ENCODE data around the gene PXT1.

DNA sequence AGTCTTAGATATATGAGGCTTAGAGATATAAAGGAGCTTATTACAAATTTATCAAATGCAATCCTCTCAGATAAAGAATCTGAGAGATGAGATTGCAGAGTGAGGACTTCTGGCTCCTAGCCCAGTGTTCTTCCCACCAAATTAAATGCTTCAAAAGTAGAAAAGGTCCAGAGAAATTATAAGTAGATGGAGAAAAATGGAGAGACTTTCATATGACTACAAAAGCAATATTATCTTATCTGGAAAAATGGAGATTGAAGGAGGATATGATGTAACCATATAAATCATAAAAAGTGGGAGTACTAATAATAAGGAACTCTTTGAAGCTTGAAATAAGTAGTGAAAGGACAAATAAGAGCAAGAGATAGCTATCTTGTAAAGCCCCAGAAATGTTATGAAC is 3.0 kb upstream of the PXT1 start:
- no peak for TF ChIP-seq POLR2A (IDR thresholded peaks at IDR 0.05)
- TF ChIP-seq, protein P1, sequence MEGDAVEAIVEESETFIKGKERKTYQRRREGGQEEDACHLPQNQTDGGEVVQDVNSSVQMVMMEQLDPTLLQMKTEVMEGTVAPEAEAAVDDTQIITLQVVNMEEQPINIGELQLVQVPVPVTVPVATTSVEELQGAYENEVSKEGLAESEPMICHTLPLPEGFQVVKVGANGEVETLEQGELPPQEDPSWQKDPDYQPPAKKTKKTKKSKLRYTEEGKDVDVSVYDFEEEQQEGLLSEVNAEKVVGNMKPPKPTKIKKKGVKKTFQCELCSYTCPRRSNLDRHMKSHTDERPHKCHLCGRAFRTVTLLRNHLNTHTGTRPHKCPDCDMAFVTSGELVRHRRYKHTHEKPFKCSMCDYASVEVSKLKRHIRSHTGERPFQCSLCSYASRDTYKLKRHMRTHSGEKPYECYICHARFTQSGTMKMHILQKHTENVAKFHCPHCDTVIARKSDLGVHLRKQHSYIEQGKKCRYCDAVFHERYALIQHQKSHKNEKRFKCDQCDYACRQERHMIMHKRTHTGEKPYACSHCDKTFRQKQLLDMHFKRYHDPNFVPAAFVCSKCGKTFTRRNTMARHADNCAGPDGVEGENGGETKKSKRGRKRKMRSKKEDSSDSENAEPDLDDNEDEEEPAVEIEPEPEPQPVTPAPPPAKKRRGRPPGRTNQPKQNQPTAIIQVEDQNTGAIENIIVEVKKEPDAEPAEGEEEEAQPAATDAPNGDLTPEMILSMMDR (IDR thresholded peaks at IDR 0.05) = no peak

All from lower leg skin (tissue), 3 donors.